Parathyroid adenoma (tissue), 2 donors: ENCODE results near the gene RBPJ.

ENCODE experiments used
- H2AFZ ChIP-seq: fragments of 300-600 bp; sonication (generic); one replicate; pipeline ENCODE4 v1.7.0; 2017; ENCODE audit warnings: antibody characterized with exemption, mild to moderate bottlenecking
- H3K27ac ChIP-seq: fragments of 300-600 bp; sonication (generic); one replicate; pipeline ENCODE4 v1.7.0; 2017
- H3K27me3 ChIP-seq: fragments of 300-600 bp; sonication (generic); one replicate; pipeline ENCODE4 v1.7.0; 2017; ENCODE audit warnings: low read length; ENCODE audit not compliant: control insufficient read depth, insufficient read depth
- H3K36me3 ChIP-seq: fragments of 300-600 bp; sonication (generic); one replicate; pipeline ENCODE4 v1.7.0; 2017; ENCODE audit warnings: low read length; ENCODE audit not compliant: control insufficient read depth, insufficient read depth
- H3K4me1 ChIP-seq: fragments of 300-600 bp; sonication (generic); one replicate; pipeline ENCODE4 v1.7.0; 2017; ENCODE audit warnings: control low read depth
- H3K4me2 ChIP-seq: fragments of 300-600 bp; sonication (generic); one replicate; pipeline ENCODE4 v1.7.0; 2017; ENCODE audit warnings: low read length
- H3K4me3 ChIP-seq: fragments of 300-600 bp; sonication (generic); one replicate; pipeline ENCODE4 v1.7.0; 2017; ENCODE audit warnings: low read depth, low read length
- H3K79me2 ChIP-seq: fragments of 300-600 bp; sonication (generic); one replicate; pipeline ENCODE4 v1.7.0; 2017; ENCODE audit warnings: control low read depth
- H3K9ac ChIP-seq: fragments of 300-600 bp; sonication (generic); one replicate; pipeline ENCODE4 v1.7.0; 2017; ENCODE audit warnings: mild to moderate bottlenecking
- H3K9me3 ChIP-seq: fragments of 300-600 bp; sonication (generic); one replicate; pipeline ENCODE4 v1.7.0; 2017; ENCODE audit warnings: low read length; ENCODE audit not compliant: control insufficient read depth
- TF ChIP-seq, protein P1 (sequence below): fragments of 300-600 bp; sonication (generic); IDR thresholded peaks from one replicate; pipeline ENCODE4 v1.7.0; 2017; ENCODE audit warnings: antibody characterized with exemption, mild to moderate bottlenecking
- donor health status: primary hyperparathyroidism.

Gene RBPJ

DNA sequence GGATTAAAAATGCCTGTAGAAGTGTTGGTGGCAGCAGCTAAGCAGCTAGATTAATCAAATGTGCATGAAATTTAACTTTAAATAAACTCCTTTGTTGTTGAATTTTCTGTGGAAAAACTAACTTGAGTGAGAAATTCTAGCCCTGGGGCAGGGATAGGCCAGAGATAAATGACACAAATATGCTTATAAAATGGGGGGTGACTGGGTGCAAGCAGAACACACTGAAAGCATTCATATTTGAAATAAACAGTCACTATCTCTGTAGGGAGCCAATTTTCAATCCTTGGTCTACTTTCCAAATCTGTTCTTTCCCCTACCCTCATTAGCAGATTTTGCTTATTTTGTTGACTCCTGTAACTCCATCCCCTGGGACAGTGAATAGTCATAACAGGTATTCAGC lies 47.9 kb downstream of the RBPJ start:
- peaks cover 8% of the 10 kb centered on the region for H3K79me2 ChIP-seq
- H3K4me1 ChIP-seq: no peaks in the 10 kb centered on the region
- no peak overlapping the region for H3K4me3 ChIP-seq
- no peak overlapping the region for H3K4me2 ChIP-seq
- H3K27ac ChIP-seq: no peak overlapping the region
- no peaks in the 10 kb centered on the region for H3K36me3 ChIP-seq
- TF ChIP-seq, protein P1, sequence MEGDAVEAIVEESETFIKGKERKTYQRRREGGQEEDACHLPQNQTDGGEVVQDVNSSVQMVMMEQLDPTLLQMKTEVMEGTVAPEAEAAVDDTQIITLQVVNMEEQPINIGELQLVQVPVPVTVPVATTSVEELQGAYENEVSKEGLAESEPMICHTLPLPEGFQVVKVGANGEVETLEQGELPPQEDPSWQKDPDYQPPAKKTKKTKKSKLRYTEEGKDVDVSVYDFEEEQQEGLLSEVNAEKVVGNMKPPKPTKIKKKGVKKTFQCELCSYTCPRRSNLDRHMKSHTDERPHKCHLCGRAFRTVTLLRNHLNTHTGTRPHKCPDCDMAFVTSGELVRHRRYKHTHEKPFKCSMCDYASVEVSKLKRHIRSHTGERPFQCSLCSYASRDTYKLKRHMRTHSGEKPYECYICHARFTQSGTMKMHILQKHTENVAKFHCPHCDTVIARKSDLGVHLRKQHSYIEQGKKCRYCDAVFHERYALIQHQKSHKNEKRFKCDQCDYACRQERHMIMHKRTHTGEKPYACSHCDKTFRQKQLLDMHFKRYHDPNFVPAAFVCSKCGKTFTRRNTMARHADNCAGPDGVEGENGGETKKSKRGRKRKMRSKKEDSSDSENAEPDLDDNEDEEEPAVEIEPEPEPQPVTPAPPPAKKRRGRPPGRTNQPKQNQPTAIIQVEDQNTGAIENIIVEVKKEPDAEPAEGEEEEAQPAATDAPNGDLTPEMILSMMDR: no peak
- no peaks in the 10 kb centered on the region for H3K9me3 ChIP-seq
- no peaks in the 10 kb centered on the region for H3K27me3 ChIP-seq
- H2AFZ ChIP-seq: no peak overlapping the region
- H3K9ac ChIP-seq: no peak overlapping the region

DNA sequence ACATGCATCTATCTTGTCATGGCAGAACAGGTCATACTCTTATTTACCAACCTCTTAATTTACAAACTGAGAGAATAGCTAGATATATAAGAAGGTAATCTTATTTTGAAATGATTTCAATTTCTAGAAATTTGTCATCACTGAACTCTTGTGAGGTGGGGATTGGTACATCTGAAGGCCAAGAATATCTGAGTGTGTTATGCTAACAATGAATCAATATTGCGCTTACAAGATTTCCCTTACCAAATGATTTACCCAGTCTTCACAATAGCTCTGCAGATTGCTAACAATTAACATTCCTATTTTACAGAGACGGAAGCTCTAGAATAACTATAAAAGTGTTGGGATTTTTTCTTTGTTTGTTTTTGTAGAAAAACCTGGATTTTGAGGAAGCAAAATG lies 48.3 kb downstream of the RBPJ start:
- Histone ChIP-seq H3K27ac (no peak overlapping the region), H2AFZ (no peak overlapping the region), H3K9ac (no peak overlapping the region), H3K79me2 (peaks cover 8% of the 10 kb centered on the region), H3K4me2 (no peak overlapping the region), H3K9me3 (no peaks in the 10 kb centered on the region), H3K4me3 (no peak overlapping the region), H3K27me3 (no peaks in the 10 kb centered on the region), H3K36me3 (no peaks in the 10 kb centered on the region), H3K4me1 (no peaks in the 10 kb centered on the region)
- TF ChIP-seq, protein P1: no peak

DNA sequence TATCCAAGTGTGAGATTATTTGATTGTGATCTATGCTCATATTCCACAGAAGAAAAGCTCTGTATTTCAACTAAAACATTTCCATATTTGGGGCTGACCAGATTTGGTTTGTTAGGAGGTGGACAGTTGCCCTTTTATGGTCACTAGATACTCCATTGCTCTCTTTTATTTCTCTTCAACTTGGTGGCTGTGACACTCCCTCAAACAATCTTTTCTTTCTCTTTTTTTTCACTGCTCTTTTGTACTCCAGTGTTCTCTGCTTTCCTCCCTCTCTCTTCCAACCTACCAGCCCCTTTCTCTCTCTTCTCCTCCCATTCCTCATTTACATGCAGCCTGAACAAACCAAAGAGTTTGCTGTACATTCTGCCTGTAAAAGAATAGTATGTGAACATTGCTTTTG lies 48.8 kb downstream of the RBPJ start:
- H3K9ac ChIP-seq: no peak overlapping the region
- TF ChIP-seq, protein P1: no peak

DNA sequence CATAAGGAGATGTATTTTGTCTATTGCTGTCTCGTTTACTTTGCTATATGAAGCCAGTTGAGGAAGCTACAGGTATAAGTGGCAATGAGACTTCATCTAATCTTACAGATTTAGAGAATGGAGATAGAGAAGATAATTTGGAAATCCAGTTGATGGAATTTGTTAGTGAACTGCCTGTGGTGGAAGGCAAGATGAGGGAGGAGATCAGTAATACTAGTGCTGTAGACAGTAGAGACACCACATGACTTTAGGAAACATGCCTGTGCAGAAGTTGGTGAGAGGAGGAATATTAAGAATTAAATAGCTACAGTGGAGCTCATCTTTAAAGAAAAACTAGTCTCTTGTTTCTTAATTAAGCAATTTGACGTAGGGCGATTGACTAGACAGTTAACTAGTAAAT lies 51.3 kb downstream of the RBPJ start:
- Histone ChIP-seq H3K4me1 (no peaks in the 10 kb centered on the region), H2AFZ (no peak overlapping the region), H3K79me2 (peaks cover 12% of the 10 kb centered on the region), H3K9ac (no peak overlapping the region), H3K4me3 (no peak overlapping the region), H3K27me3 (no peaks in the 10 kb centered on the region), H3K36me3 (no peaks in the 10 kb centered on the region), H3K27ac (no peak overlapping the region), H3K9me3 (no peaks in the 10 kb centered on the region), H3K4me2 (no peak overlapping the region)
- TF ChIP-seq, protein P1: no peak

More for the DNA sequence above, 48.8 kb downstream of the RBPJ start:
- H3K4me3 ChIP-seq: no peak overlapping the region
- H3K9me3 ChIP-seq: no peaks in the 10 kb centered on the region
- H3K4me2 ChIP-seq: no peak overlapping the region
- no peaks in the 10 kb centered on the region for H3K27me3 ChIP-seq
- H2AFZ ChIP-seq: no peak overlapping the region
- no peaks in the 10 kb centered on the region for H3K36me3 ChIP-seq
- H3K4me1 ChIP-seq: no peaks in the 10 kb centered on the region
- no peak overlapping the region for H3K27ac ChIP-seq
- H3K79me2 ChIP-seq: peaks cover 8% of the 10 kb centered on the region

DNA sequence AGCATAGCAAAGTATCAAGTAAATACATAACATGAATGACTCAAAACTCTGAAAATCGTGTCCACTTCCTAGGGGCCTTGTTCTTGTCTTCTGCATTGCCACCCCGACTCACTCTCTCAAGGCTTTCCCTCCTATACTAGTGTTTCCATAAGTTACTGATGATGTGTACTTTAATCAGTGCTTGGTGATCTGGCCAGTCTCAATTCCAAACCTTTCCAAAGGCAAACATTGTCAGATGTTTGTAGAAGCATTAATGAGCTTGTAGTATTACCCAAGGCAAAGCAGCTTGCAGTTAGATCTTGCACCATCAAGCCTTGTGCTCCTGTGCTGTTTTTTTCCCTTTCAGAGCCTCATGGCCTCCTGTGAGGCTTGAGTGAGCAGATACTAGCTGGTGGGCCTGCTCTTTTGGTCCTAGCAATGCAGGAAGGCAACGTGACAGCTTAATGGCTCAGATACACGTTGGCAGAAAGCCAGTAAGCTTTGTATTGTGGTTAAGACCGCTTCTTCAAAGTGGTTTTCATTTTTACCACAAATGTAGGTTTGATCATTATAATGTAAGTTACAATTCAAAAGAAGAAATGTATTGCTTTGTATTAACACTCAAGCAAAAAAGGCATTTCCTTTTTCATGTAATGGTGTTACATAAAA lies 51.8 kb downstream of the RBPJ start:
- Histone ChIP-seq H3K27ac (no peak overlapping the region), H3K27me3 (no peaks in the 10 kb centered on the region), H2AFZ (no peak overlapping the region), H3K79me2 (peaks cover 12% of the 10 kb centered on the region), H3K36me3 (no peaks in the 10 kb centered on the region), H3K9ac (no peak overlapping the region), H3K4me1 (no peaks in the 10 kb centered on the region), H3K4me2 (no peak overlapping the region), H3K9me3 (no peaks in the 10 kb centered on the region), H3K4me3 (no peak overlapping the region)
- TF ChIP-seq, protein P1: no peak
